GM23248 (cell line): Measurements from ENCODE around the gene NME9.

Experiments used
- EZH2 ChIP-seq: fragments of 200-600 bp; sonication (generic); IDR thresholded peaks from 2 replicates; pipeline ENCODE4 v1.6.1; 2018; ENCODE audit warnings: antibody characterized with exemption, mild to moderate bottlenecking; ENCODE audit not compliant: insufficient read depth, poor library complexity, severe bottlenecking
- EZH2phosphoT487 ChIP-seq: fragments of 200-600 bp; sonication (generic); IDR thresholded peaks from 2 replicates; pipeline ENCODE4 v1.6.1; 2018; ENCODE audit warnings: antibody characterized with exemption, moderate library complexity, mild to moderate bottlenecking, low read depth; ENCODE audit not compliant: insufficient read depth

GRCh38 chr3:138363322-138363721 is 33.7 kb upstream of the NME9 start:
- TF ChIP-seq EZH2 = no peak
- TF ChIP-seq EZH2phosphoT487 = no peak
